GM23338 (cell line): Measurements from ENCODE around the gene HIVEP1. TPM values are rescaled to one million over a fixed set of nuclear protein-coding genes. Genes with fewer than 3 reads are reported as not detected.

Experiments used
- ATAC-seq: fragments of 200-7000 bp; cut with Tn5 transposase; 3 replicates; pipeline ENCODE4 v1.9.1; 2020
- DNase-seq: peaks from one replicate; pipeline ENCODE4 v3.0.0-alpha.2; 2015; ENCODE audit warnings: low spot score
- H2AFZ ChIP-seq: fragments of 200-600 bp; sonication (generic); 2 replicates; pipeline ENCODE4 v1.8.0; 2016; ENCODE audit warnings: antibody characterized with exemption, mild to moderate bottlenecking, moderate library complexity
- H3F3A ChIP-seq: fragments of 200-600 bp; sonication (generic); replicated peaks from 2 replicates; pipeline ENCODE4 v1.8.0; 2017; ENCODE audit warnings: antibody characterized with exemption, mixed run types, low read depth
- H3K27ac ChIP-seq: fragments of 200-600 bp; sonication (generic); 2 replicates; pipeline ENCODE4 v1.6.1; 2016; ENCODE audit warnings: low read depth
- H3K27me3 ChIP-seq: fragments of 200-600 bp; sonication (generic); 2 replicates; pipeline ENCODE4 v1.8.0; 2016; ENCODE audit warnings: mild to moderate bottlenecking, mixed run types, moderate library complexity; ENCODE audit not compliant: insufficient read depth
- H3K36me3 ChIP-seq: fragments of 200-600 bp; sonication (generic); 2 replicates; pipeline ENCODE4 v1.8.0; 2016; ENCODE audit warnings: mild to moderate bottlenecking; ENCODE audit not compliant: insufficient read depth
- H3K4me1 ChIP-seq: fragments of 200-600 bp; sonication (generic); 2 replicates; pipeline ENCODE4 v1.8.0; 2016; ENCODE audit warnings: mild to moderate bottlenecking, moderate library complexity; ENCODE audit not compliant: insufficient read depth
- H3K4me2 ChIP-seq: fragments of 200-600 bp; sonication (generic); 2 replicates; pipeline ENCODE4 v1.7.1; 2017; ENCODE audit warnings: mixed run types
- H3K4me3 ChIP-seq: fragments of 200-600 bp; sonication (generic); 2 replicates; pipeline ENCODE4 v1.6.1; 2016; ENCODE audit warnings: mixed run types
- H3K79me2 ChIP-seq: fragments of 200-600 bp; sonication (generic); replicated peaks from 2 replicates; pipeline ENCODE4 v1.8.0; 2017; ENCODE audit warnings: mild to moderate bottlenecking; ENCODE audit not compliant: insufficient read depth
- H3K9me2 ChIP-seq: fragments of 200-600 bp; sonication (generic); 2 replicates; pipeline ENCODE4 v1.8.0; 2017; ENCODE audit not compliant: insufficient read depth
- H4K20me1 ChIP-seq: fragments of 200-600 bp; sonication (generic); replicated peaks from 2 replicates; pipeline ENCODE4 v1.8.0; 2017; ENCODE audit warnings: mild to moderate bottlenecking; ENCODE audit not compliant: insufficient read depth
- H3K27ac Mint-ChIP-seq: 2 replicates; pipeline ENCODE4 v1.8.0; 2020; ENCODE audit warnings: inconsistent platforms, mild to moderate bottlenecking, moderate library complexity, mixed read lengths
- H3K27me3 Mint-ChIP-seq: 3 replicates; pipeline ENCODE4 v1.8.0; 2022; ENCODE audit warnings: low read depth, mild to moderate bottlenecking, moderate library complexity, mixed read lengths, inconsistent platforms; ENCODE audit not compliant: insufficient read depth, poor library complexity
- H3K36me3 Mint-ChIP-seq: 3 replicates; pipeline ENCODE4 v1.8.0; 2021; ENCODE audit warnings: low read depth, mild to moderate bottlenecking, inconsistent platforms, moderate library complexity, mixed read lengths
- H3K4me1 Mint-ChIP-seq: 3 replicates; pipeline ENCODE4 v1.8.0; 2020; ENCODE audit warnings: mild to moderate bottlenecking, inconsistent platforms, mixed read lengths
- H3K4me3 Mint-ChIP-seq: 3 replicates; pipeline ENCODE4 v1.8.0; 2021; ENCODE audit warnings: moderate library complexity, mild to moderate bottlenecking, inconsistent platforms, mixed read lengths
- H3K9me3 Mint-ChIP-seq: 3 replicates; pipeline ENCODE4 v1.8.0; 2020; ENCODE audit warnings: moderate library complexity, mild to moderate bottlenecking, inconsistent platforms, mixed read lengths
- CREB1 ChIP-seq: fragments of 250-450 bp; sonication (Bioruptor Pico); IDR thresholded peaks from 2 replicates; pipeline ENCODE4 v1.5.0; 2020; ENCODE audit warnings: low read depth, mild to moderate bottlenecking, moderate library complexity
- CTCF ChIP-seq, 2 experiments: fragments of 200-600 bp in 1 of 2; sonication (generic) in 1 of 2; conservative IDR thresholded peaks; 2 replicates each; pipeline versions ENCODE4 v1.5.1 to v1.6.1; 2016 to 2017; ENCODE audit warnings: antibody characterized with exemption in 2 of 2, low read depth in 2 of 2, mild to moderate bottlenecking in 2 of 2, moderate library complexity in 1 of 2
- EZH2 ChIP-seq: fragments of 200-600 bp; sonication (generic); IDR thresholded peaks from one replicate; pipeline ENCODE4 v1.8.0; 2017; ENCODE audit warnings: antibody characterized with exemption, mild to moderate bottlenecking, low read depth; ENCODE audit not compliant: unreplicated experiment
- EZH2phosphoT487 ChIP-seq: fragments of 200-600 bp; sonication (generic); IDR thresholded peaks from one replicate; pipeline ENCODE4 v1.8.1; 2018; ENCODE audit warnings: antibody characterized with exemption; ENCODE audit not compliant: unreplicated experiment
- JUNB ChIP-seq: IDR thresholded peaks from one replicate; pipeline ENCODE4 v1.6.1; 2016; ENCODE audit warnings: antibody characterized with exemption; ENCODE audit not compliant: unreplicated experiment
- NANOG ChIP-seq: IDR thresholded peaks from 2 replicates; pipeline ENCODE4 v1.6.1; 2016; ENCODE audit warnings: antibody characterized with exemption, borderline replicate concordance
- POLR2AphosphoS5 ChIP-seq: IDR thresholded peaks from 2 replicates; pipeline ENCODE4 v1.6.1; 2016; ENCODE audit warnings: antibody characterized with exemption, low read depth
- STAT1 ChIP-seq: IDR thresholded peaks from one replicate; pipeline ENCODE4 v1.6.1; 2016; ENCODE audit warnings: antibody characterized with exemption; ENCODE audit not compliant: unreplicated experiment
- ZNF114 ChIP-seq: fragments of 250-450 bp; sonication (Bioruptor Pico); IDR thresholded peaks from 2 replicates; pipeline ENCODE4 v1.5.0; 2020; ENCODE audit warnings: mild to moderate bottlenecking, moderate library complexity
- ZNF331 ChIP-seq: fragments of 250-450 bp; sonication (Bioruptor Pico); IDR thresholded peaks from 2 replicates; pipeline ENCODE4 v1.5.0; 2020; ENCODE audit warnings: low read depth, mild to moderate bottlenecking, moderate library complexity
- polyA plus RNA-seq: library from polyadenylated mRNA; unstranded; fragments of >200 nt; fragmentation: Nextera tagmentation; extraction: Ambion mirVana; gene quantifications from 2 replicates; pipeline ENCODE4 v1.2.1, GENCODE V29; 2016
- total RNA-seq: library from RNA; depleted of rRNA; stranded (reverse); fragments of >200 nt; shearing (Covaris generic); gene quantifications from 2 replicates; pipeline ENCODE4 v1.2.3, GENCODE V29; 2014
- TF ChIP-seq, protein P1 (sequence below): IDR thresholded peaks from 2 replicates; pipeline ENCODE4 v1.6.1; 2016; ENCODE audit warnings: antibody characterized with exemption
- TF ChIP-seq, protein P2 (sequence below): fragments of 250-450 bp; sonication (Bioruptor Pico); IDR thresholded peaks from 2 replicates; pipeline ENCODE4 v1.5.0; 2020; ENCODE audit warnings: mild to moderate bottlenecking, moderate library complexity
- TF ChIP-seq, protein P3 (sequence below): IDR thresholded peaks from one replicate; pipeline ENCODE4 v1.6.1; 2018; ENCODE audit warnings: antibody characterized with exemption; ENCODE audit not compliant: unreplicated experiment

HIVEP1 gene
- total and polyA plus RNA-seq, 2 experiments from 2014 or later, result 10.1 to 21.7 TPM

GRCh38 chr6:12137480-12137879, 125.4 kb downstream of the HIVEP1 start:
- Histone ChIP-seq H3K79me2 (no peaks in the 10 kb centered on the region), H3K9me2 (no peaks in the 10 kb centered on the region), H3K36me3 (peaks cover 27% of the 10 kb centered on the region), H2AFZ (no peak overlapping the region), H4K20me1 (no peaks in the 10 kb centered on the region), H3K4me3 (no peak overlapping the region), H3K27me3 (no peaks in the 10 kb centered on the region), H3K4me1 (no peaks in the 10 kb centered on the region), H3K27ac (no peak overlapping the region), H3F3A (no peaks in the 10 kb centered on the region), H3K4me2 (no peak overlapping the region)
- H3K4me3 Mint-ChIP-seq, result no peak overlapping the region
- peaks cover 4% of the 10 kb centered on the region for H3K27me3 Mint-ChIP-seq
- peaks cover 74% of the 10 kb centered on the region for H3K36me3 Mint-ChIP-seq
- no peaks in the 10 kb centered on the region for H3K4me1 Mint-ChIP-seq
- DNase-seq, result no peak
- TF ChIP-seq JUNB (no peak), ZNF114 (CRISPR knock-in tag) (no peak), POLR2AphosphoS5 (no peak), NANOG (no peak), STAT1 (no peak), CREB1 (CRISPR knock-in tag) (no peak), EZH2 (no peak), ZNF331 (CRISPR knock-in tag) (no peak), CTCF (conservative IDR thresholded peaks at IDR 0.05; ENCODE audit: low read depth in 2 of 2) (no peak), EZH2phosphoT487 (no peak)
- TF ChIP-seq, protein P1, sequence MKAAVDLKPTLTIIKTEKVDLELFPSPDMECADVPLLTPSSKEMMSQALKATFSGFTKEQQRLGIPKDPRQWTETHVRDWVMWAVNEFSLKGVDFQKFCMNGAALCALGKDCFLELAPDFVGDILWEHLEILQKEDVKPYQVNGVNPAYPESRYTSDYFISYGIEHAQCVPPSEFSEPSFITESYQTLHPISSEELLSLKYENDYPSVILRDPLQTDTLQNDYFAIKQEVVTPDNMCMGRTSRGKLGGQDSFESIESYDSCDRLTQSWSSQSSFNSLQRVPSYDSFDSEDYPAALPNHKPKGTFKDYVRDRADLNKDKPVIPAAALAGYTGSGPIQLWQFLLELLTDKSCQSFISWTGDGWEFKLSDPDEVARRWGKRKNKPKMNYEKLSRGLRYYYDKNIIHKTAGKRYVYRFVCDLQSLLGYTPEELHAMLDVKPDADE, result no peak
- TF ChIP-seq, protein P2, sequence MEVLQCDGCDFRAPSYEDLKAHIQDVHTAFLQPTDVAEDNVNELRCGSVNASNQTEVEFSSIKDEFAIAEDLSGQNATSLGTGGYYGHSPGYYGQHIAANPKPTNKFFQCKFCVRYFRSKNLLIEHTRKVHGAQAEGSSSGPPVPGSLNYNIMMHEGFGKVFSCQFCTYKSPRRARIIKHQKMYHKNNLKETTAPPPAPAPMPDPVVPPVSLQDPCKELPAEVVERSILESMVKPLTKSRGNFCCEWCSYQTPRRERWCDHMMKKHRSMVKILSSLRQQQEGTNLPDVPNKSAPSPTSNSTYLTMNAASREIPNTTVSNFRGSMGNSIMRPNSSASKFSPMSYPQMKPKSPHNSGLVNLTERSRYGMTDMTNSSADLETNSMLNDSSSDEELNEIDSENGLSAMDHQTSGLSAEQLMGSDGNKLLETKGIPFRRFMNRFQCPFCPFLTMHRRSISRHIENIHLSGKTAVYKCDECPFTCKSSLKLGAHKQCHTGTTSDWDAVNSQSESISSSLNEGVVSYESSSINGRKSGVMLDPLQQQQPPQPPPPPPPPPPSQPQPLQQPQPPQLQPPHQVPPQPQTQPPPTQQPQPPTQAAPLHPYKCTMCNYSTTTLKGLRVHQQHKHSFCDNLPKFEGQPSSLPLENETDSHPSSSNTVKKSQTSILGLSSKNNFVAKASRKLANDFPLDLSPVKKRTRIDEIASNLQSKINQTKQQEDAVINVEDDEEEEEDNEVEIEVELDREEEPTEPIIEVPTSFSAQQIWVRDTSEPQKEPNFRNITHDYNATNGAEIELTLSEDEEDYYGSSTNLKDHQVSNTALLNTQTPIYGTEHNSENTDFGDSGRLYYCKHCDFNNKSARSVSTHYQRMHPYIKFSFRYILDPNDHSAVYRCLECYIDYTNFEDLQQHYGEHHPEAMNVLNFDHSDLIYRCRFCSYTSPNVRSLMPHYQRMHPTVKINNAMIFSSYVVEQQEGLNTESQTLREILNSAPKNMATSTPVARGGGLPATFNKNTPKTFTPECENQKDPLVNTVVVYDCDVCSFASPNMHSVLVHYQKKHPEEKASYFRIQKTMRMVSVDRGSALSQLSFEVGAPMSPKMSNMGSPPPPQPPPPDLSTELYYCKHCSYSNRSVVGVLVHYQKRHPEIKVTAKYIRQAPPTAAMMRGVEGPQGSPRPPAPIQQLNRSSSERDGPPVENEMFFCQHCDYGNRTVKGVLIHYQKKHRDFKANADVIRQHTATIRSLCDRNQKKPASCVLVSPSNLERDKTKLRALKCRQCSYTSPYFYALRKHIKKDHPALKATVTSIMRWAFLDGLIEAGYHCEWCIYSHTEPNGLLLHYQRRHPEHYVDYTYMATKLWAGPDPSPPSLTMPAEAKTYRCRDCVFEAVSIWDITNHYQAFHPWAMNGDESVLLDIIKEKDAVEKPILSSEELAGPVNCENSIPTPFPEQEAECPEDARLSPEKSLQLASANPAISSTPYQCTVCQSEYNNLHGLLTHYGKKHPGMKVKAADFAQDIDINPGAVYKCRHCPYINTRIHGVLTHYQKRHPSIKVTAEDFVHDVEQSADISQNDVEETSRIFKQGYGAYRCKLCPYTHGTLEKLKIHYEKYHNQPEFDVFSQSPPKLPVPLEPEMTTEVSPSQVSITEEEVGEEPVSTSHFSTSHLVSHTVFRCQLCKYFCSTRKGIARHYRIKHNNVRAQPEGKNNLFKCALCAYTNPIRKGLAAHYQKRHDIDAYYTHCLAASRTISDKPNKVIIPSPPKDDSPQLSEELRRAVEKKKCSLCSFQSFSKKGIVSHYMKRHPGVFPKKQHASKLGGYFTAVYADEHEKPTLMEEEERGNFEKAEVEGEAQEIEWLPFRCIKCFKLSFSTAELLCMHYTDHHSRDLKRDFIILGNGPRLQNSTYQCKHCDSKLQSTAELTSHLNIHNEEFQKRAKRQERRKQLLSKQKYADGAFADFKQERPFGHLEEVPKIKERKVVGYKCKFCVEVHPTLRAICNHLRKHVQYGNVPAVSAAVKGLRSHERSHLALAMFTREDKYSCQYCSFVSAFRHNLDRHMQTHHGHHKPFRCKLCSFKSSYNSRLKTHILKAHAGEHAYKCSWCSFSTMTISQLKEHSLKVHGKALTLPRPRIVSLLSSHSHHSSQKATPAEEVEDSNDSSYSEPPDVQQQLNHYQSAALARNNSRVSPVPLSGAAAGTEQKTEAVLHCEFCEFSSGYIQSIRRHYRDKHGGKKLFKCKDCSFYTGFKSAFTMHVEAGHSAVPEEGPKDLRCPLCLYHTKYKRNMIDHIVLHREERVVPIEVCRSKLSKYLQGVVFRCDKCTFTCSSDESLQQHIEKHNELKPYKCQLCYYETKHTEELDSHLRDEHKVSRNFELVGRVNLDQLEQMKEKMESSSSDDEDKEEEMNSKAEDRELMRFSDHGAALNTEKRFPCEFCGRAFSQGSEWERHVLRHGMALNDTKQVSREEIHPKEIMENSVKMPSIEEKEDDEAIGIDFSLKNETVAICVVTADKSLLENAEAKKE (CRISPR knock-in tag), result no peak
- TF ChIP-seq, protein P3, sequence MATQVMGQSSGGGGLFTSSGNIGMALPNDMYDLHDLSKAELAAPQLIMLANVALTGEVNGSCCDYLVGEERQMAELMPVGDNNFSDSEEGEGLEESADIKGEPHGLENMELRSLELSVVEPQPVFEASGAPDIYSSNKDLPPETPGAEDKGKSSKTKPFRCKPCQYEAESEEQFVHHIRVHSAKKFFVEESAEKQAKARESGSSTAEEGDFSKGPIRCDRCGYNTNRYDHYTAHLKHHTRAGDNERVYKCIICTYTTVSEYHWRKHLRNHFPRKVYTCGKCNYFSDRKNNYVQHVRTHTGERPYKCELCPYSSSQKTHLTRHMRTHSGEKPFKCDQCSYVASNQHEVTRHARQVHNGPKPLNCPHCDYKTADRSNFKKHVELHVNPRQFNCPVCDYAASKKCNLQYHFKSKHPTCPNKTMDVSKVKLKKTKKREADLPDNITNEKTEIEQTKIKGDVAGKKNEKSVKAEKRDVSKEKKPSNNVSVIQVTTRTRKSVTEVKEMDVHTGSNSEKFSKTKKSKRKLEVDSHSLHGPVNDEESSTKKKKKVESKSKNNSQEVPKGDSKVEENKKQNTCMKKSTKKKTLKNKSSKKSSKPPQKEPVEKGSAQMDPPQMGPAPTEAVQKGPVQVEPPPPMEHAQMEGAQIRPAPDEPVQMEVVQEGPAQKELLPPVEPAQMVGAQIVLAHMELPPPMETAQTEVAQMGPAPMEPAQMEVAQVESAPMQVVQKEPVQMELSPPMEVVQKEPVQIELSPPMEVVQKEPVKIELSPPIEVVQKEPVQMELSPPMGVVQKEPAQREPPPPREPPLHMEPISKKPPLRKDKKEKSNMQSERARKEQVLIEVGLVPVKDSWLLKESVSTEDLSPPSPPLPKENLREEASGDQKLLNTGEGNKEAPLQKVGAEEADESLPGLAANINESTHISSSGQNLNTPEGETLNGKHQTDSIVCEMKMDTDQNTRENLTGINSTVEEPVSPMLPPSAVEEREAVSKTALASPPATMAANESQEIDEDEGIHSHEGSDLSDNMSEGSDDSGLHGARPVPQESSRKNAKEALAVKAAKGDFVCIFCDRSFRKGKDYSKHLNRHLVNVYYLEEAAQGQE, result no peak
- ATAC-seq, result no peak
- H3K27ac Mint-ChIP-seq, result no peak overlapping the region
- peaks cover 44% of the 10 kb centered on the region for H3K9me3 Mint-ChIP-seq
